Lung microvascular endothelial cell (primary cell): ENCODE measurements around the gene ARHGAP26. TPM values are rescaled to one million over a fixed set of nuclear protein-coding genes. Genes with fewer than 3 reads are reported as not detected.
A peak's percentile ranks its signal among the peaks of the same experiment; 100 is the strongest.

ENCODE experiments used
- DNase-seq, 2 donors: peaks; one replicate each; pipeline versions ENCODE4 v3.0.0 to v3.0.0-alpha.2; 2010; ENCODE audit warnings: low read depth in 2 of 2
- total RNA-seq: library from RNA; depleted of rRNA; stranded (reverse); fragments of >200 nt; gene quantifications from 2 replicates; pipeline ENCODE4 v1.2.1, GENCODE V29; 2014

Gene ARHGAP26
- total RNA-seq, 1 donor from 2014 or later = 34.5 TPM

GRCh38 chr5:143177263-143177983 is 407.2 kb downstream of the ARHGAP26 start:
- no peak for DNase-seq

- no peak for DNase-seq
Observed at GRCh38 chr5:143179126-143179740, 409.1 kb downstream of the ARHGAP26 start.

GRCh38 chr5:143180751-143181150 is 410.6 kb downstream of the ARHGAP26 start:
- no peak for DNase-seq

GRCh38 chr5:143181173-143181572 is 411.0 kb downstream of the ARHGAP26 start:
- DNase-seq = no peak

GRCh38 chr5:143182106-143182505 is 411.9 kb downstream of the ARHGAP26 start:
- no peak for DNase-seq

GRCh38 chr5:143182901-143183820 is 413.0 kb downstream of the ARHGAP26 start:
- peak; percentile 11 to 23 for DNase-seq

- DNase-seq = no peak
Observed at GRCh38 chr5:143183989-143184388, 413.8 kb downstream of the ARHGAP26 start.

GRCh38 chr5:143186623-143187022 is 416.4 kb downstream of the ARHGAP26 start:
- DNase-seq = no peak

GRCh38 chr5:143187495-143187894 is 417.3 kb downstream of the ARHGAP26 start:
- no peak for DNase-seq

- DNase-seq = no peak
Observed at GRCh38 chr5:143188083-143188482, 417.9 kb downstream of the ARHGAP26 start.

GRCh38 chr5:143188692-143189091 is 418.5 kb downstream of the ARHGAP26 start:
- DNase-seq = no peak

GRCh38 chr5:143190260-143190810 is 420.2 kb downstream of the ARHGAP26 start:
- DNase-seq = no peak

- no peak for DNase-seq
Observed at GRCh38 chr5:143191720-143192119, 421.5 kb downstream of the ARHGAP26 start.

- no peak for DNase-seq
Observed at GRCh38 chr5:143192191-143192900, 422.2 kb downstream of the ARHGAP26 start.

- no peak for DNase-seq
Observed at GRCh38 chr5:143194206-143194605, 424.0 kb downstream of the ARHGAP26 start.

GRCh38 chr5:143194713-143195112 is 424.5 kb downstream of the ARHGAP26 start:
- DNase-seq = no peak

- DNase-seq = no peak
Observed at GRCh38 chr5:143195491-143195890, 425.3 kb downstream of the ARHGAP26 start.

GRCh38 chr5:143196601-143197259 is 426.6 kb downstream of the ARHGAP26 start:
- DNase-seq = no peak

GRCh38 chr5:143197260-143197656 is 427.1 kb downstream of the ARHGAP26 start:
- DNase-seq = no peak

- peak in 1 of 2 donors; percentile 51 for DNase-seq
Observed at GRCh38 chr5:143198332-143198731, 428.2 kb downstream of the ARHGAP26 start.

GRCh38 chr5:143199161-143199560 is 429.0 kb downstream of the ARHGAP26 start:
- DNase-seq = no peak
